ENCODE data around the gene VPS16. TPM values are rescaled to one million over a fixed set of nuclear protein-coding genes. Genes with fewer than 3 reads are reported as not detected.
A peak's percentile ranks its signal among the peaks of the same experiment; 100 is the strongest.

VPS16 gene
- total and polyA plus RNA-seq, 2 of the 8 experiments (the other 6 are each of a cell fraction or from before 2014, with no cell fraction given) = 23.8 to 25.9 TPM

DNA sequence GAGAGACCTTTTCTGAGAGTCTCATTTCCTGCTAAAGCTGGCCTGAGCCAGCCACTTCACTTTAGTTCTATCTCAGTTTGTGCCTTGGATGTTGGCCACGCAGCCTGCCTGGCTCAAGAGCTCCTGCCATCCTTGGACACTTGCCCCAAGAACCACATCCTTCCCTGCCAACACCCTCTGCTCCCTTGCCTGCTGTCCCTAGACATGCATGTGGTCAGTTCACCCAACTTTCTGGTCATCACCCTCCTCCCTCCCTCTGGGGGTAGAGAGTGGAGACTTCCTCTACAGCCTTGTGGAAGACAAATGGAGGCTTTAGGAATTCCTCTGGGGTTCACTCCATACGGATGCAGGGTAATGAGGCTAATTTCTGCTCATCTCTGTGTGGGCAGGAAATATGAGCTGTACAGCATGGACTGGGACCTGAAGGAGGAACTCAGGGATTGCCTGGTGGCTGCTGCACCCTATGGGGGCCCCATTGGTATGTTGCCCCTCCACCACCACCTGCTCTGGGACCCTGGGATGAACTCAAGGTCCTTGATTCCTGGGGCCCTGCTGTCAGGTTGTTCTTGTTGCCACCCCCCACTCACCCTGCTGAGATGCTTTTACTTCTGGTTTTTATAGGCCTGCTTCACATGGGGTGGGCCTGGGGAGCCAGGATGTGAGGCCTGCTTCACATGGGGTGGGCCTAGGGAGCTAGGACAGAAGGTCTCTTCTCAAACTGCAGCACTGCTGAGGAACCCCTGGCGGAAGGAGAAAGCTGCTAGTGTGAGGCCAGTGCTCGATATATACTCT, 19.0 kb downstream of the VPS16 start:
- no peak overlapping the region for H2BK20ac ChIP-seq (ENCODE audit: low read length)
- no peaks in the 10 kb centered on the region for H4K20me1 ChIP-seq (replicated peaks in 1 of 2; ENCODE audit: control insufficient read depth in 1 of 2, insufficient read depth in 2 of 2, low read length in 2 of 2)
- H4K5ac ChIP-seq (ENCODE audit: insufficient read length, low read depth, low read length) = no peak overlapping the region
- H4K91ac ChIP-seq (replicated peaks; ENCODE audit: insufficient read length, low read length) = no peak overlapping the region
- H3K23ac ChIP-seq (ENCODE audit: insufficient read length) = no peak overlapping the region
- no peak overlapping the region for H2BK12ac ChIP-seq (ENCODE audit: low read depth, low read length)
- TF ChIP-seq GTF2F1 (IDR thresholded peaks at IDR 0.05; ENCODE audit: borderline replicate concordance, low read depth, low read length) = no peak
- TF ChIP-seq BACH1 (IDR thresholded peaks at IDR 0.05; ENCODE audit: low read length) = no peak
- TF ChIP-seq FOSL1 (IDR thresholded peaks at IDR 0.05; ENCODE audit: insufficient read depth, low read depth, low read length) = no peak
- TF ChIP-seq KDM4A (IDR thresholded peaks at IDR 0.05; ENCODE audit: low read depth, low read length, severe bottlenecking) = no peak
- TF ChIP-seq CBX5 (IDR thresholded peaks at IDR 0.05; ENCODE audit: low read depth, low read length) = no peak
- TF ChIP-seq HDAC6 (IDR thresholded peaks at IDR 0.05; ENCODE audit: low read depth, low read length) = no peak
- TF ChIP-seq KDM5A (IDR thresholded peaks at IDR 0.05; ENCODE audit: low read length) = no peak
- TF ChIP-seq JUND (IDR thresholded peaks at IDR 0.05; ENCODE audit: low read length) = no peak
- TF ChIP-seq SP2 (IDR thresholded peaks at IDR 0.05; ENCODE audit: low read length) = no peak
- TF ChIP-seq POLR2AphosphoS5 (IDR thresholded peaks at IDR 0.05; ENCODE audit: low read depth, low read length) = no peak
- no peak for TF ChIP-seq TAF1 (IDR thresholded peaks at IDR 0.05; ENCODE audit: low read depth, low read length)
- no peaks in the 10 kb centered on the region for H3K79me1 ChIP-seq (ENCODE audit: low read depth, low read length)
- no peaks in the 10 kb centered on the region for H3K9me3 ChIP-seq (ENCODE audit: insufficient read depth in 2 of 2, low read depth in 1 of 2, low read length in 1 of 2)
- H3K27ac ChIP-seq (ENCODE audit: low read depth, low read length) = no peak overlapping the region
- POLR2A ChIA-PET (ENCODE audit: partially characterized antibody) = interaction anchor here (1.8 to 2.6 kb wide), 2 partner anchors 11 to 13 kb away, joined by 4 to 12 read pairs; partner anchors contain the start of gene PTPRA
- no peak overlapping the region for H3K9ac ChIP-seq (replicated peaks in 1 of 4; ENCODE audit: extremely low read depth in 1 of 4, low read depth in 3 of 4, low read length in 3 of 4)
- FAIRE-seq = no peak
- no peaks in the 10 kb centered on the region; a peak in 1 of 8 replicates for H3K36me3 ChIP-seq (ENCODE audit: control insufficient read depth in 2 of 4, insufficient read depth in 4 of 4, low read length in 3 of 4)
- no peak overlapping the region for H3K56ac ChIP-seq (replicated peaks; ENCODE audit: insufficient read length, low read depth, low read length)
- 0 out of 2 replicates have a peak overlapping the region, but pooled peaks have one; percentile 39 for H2BK5ac ChIP-seq (ENCODE audit: low read depth, low read length)
- no peak overlapping the region for H2AK5ac ChIP-seq (ENCODE audit: low read depth, low read length)
- no peak for DNase-seq (ENCODE audit: low read depth in 1 of 2, low spot score in 2 of 2)
- H3K14ac ChIP-seq (ENCODE audit: insufficient read length) = no peak overlapping the region
- H3K23me2 ChIP-seq (ENCODE audit: low read depth, low read length) = no peaks in the 10 kb centered on the region
- no peak overlapping the region for H3K4me3 ChIP-seq (ENCODE audit: extremely low read depth in 1 of 4, insufficient read depth in 2 of 4, low read depth in 3 of 4, low read length in 4 of 4)
- no peak overlapping the region for H2BK120ac ChIP-seq (replicated peaks; ENCODE audit: low read depth, low read length)
- H3K79me2 ChIP-seq (ENCODE audit: control insufficient read depth in 1 of 2, insufficient read depth in 2 of 2, low read length in 2 of 2) = no peaks in the 10 kb centered on the region
- no peak overlapping the region for H2BK15ac ChIP-seq (ENCODE audit: low read length)
- H3K4me1 ChIP-seq (replicated peaks in 1 of 4; ENCODE audit: control insufficient read depth in 3 of 4, insufficient read depth in 4 of 4, low read length in 3 of 4) = no peaks in the 10 kb centered on the region
- CTCF ChIA-PET (ENCODE audit: partially characterized antibody) = interaction anchor here (0.5 to 1.4 kb wide), 5 partner anchors 8 to 141 kb away, joined by 3 to 5 read pairs (median 3); no protein-coding TSS in a partner anchor
- 94% methylated on average over 4 of the region's 4 CpGs; no CpG with 5 or more reads in 1 of the 2 experiments for WGBS, 2 experiments (ENCODE audit: extremely low coverage in 1 of 2, insufficient coverage in 1 of 2, insufficient read length in 1 of 2, insufficient replicate concordance in 2 of 2, low coverage in 1 of 2, low lambda C conversion rate in 2 of 2, missing lambda C conversion rate in 1 of 2)
- no peak overlapping the region for H3K4me2 ChIP-seq (ENCODE audit: insufficient read depth in 1 of 2, low read depth in 2 of 2, low read length in 2 of 2)
- no peak overlapping the region for H3K4ac ChIP-seq (replicated peaks; ENCODE audit: insufficient read length, low read depth, low read length)
- no peak overlapping the region for H2AFZ ChIP-seq (ENCODE audit: low read length)
- no peak overlapping the region for H4K8ac ChIP-seq (ENCODE audit: extremely low read depth, insufficient read depth, low read length)
- no peaks in the 10 kb centered on the region for H3K27me3 ChIP-seq (replicated peaks in 1 of 4; ENCODE audit: control insufficient read depth in 3 of 4, extremely low read depth in 1 of 4, insufficient read depth in 3 of 4, low read length in 3 of 4)
- no peak overlapping the region for H3K18ac ChIP-seq (ENCODE audit: extremely low read depth, low read length)
